Uterus (tissue), 2 donors: ENCODE results near the gene CERS5.

Experiments used
- POLR2A ChIP-seq, 2 donors: fragments of 450-650 bp; IDR thresholded peaks; one replicate each; pipeline ENCODE4 v1.6.1; 2016; ENCODE audit warnings: antibody characterized with exemption in 2 of 2, mild to moderate bottlenecking in 1 of 2, moderate library complexity in 1 of 2
- TF ChIP-seq, protein P1 (sequence below), 4 experiments: fragments of 200-600 bp in 2 of 4; fragments of 450-650 bp in 2 of 4; sonication (generic) in 2 of 4; IDR thresholded peaks; one replicate each; pipeline ENCODE4 v1.5.1; 2016 to 2019; ENCODE audit warnings: antibody characterized with exemption in 4 of 4, mild to moderate bottlenecking in 2 of 4, moderate library complexity in 1 of 4

DNA sequence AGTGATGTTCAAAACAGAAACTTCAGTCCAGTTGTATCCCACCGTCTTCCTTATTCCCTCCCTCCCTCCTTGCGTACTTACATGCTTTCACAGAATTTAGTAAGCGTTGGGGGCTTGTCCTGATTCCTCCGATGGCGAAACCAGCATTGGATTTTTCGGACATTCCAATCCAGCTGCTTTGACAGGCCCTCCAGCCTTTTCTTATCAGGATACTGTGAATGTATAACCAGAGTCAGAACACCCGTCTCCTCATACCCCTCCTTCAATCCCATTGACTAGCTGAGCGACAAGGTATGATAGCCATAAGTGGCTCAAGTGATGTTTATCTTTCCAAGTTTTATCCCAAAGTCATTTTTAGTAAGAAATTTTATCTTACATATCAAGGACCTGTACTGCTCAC lies 24.2 kb downstream of the CERS5 start:
- TF ChIP-seq, protein P1, sequence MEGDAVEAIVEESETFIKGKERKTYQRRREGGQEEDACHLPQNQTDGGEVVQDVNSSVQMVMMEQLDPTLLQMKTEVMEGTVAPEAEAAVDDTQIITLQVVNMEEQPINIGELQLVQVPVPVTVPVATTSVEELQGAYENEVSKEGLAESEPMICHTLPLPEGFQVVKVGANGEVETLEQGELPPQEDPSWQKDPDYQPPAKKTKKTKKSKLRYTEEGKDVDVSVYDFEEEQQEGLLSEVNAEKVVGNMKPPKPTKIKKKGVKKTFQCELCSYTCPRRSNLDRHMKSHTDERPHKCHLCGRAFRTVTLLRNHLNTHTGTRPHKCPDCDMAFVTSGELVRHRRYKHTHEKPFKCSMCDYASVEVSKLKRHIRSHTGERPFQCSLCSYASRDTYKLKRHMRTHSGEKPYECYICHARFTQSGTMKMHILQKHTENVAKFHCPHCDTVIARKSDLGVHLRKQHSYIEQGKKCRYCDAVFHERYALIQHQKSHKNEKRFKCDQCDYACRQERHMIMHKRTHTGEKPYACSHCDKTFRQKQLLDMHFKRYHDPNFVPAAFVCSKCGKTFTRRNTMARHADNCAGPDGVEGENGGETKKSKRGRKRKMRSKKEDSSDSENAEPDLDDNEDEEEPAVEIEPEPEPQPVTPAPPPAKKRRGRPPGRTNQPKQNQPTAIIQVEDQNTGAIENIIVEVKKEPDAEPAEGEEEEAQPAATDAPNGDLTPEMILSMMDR (IDR thresholded peaks at IDR 0.05), result no peak
- TF ChIP-seq POLR2A (IDR thresholded peaks at IDR 0.05), result no peak
